SJCRH30 (cell line): ENCODE measurements around the gene IL11RA. TPM values are rescaled to one million over a fixed set of nuclear protein-coding genes. Genes with fewer than 3 reads are reported as not detected.

ENCODE experiments used
- DNase-seq, 2 experiments: peaks; one replicate each; pipeline ENCODE4 v3.0.0-alpha.2; 2015 to 2020
- H3K27ac ChIP-seq: fragments of 250-450 bp; sonication (Bioruptor Pico); 2 replicates; pipeline ENCODE4 v1.5.1; 2020; ENCODE audit warnings: mild to moderate bottlenecking, moderate library complexity
- H3K27me3 ChIP-seq: fragments of 250-450 bp; sonication (Bioruptor Pico); 2 replicates; pipeline ENCODE4 v1.5.1; 2020; ENCODE audit warnings: mild to moderate bottlenecking, moderate library complexity
- H3K36me3 ChIP-seq: fragments of 250-450 bp; sonication (Bioruptor Pico); 2 replicates; pipeline ENCODE4 v1.5.1; 2020; ENCODE audit warnings: mild to moderate bottlenecking, moderate library complexity
- H3K4me1 ChIP-seq: fragments of 250-450 bp; sonication (Bioruptor Pico); 2 replicates; pipeline ENCODE4 v1.5.1; 2020; ENCODE audit warnings: mild to moderate bottlenecking, moderate library complexity
- H3K4me3 ChIP-seq: fragments of 250-450 bp; sonication (Bioruptor Pico); 2 replicates; pipeline ENCODE4 v1.5.1; 2020; ENCODE audit warnings: mild to moderate bottlenecking, moderate library complexity
- H3K9me3 ChIP-seq: fragments of 250-450 bp; sonication (Bioruptor Pico); replicated peaks from 2 replicates; pipeline ENCODE4 v1.5.1; 2020; ENCODE audit warnings: mild to moderate bottlenecking, moderate library complexity
- total RNA-seq: library from RNA; depleted of rRNA; stranded (reverse); fragments of >200 nt; shearing (Covaris generic); gene quantifications from 2 replicates; pipeline ENCODE4 v1.2.3, GENCODE V29; 2014

IL11RA gene
- total RNA-seq, 1 experiment from 2014 or later = 3.2 TPM

- H3K27ac ChIP-seq = no peak overlapping the region
- H3K36me3 ChIP-seq = no peaks in the 10 kb centered on the region
- H3K27me3 ChIP-seq = no peaks in the 10 kb centered on the region
- no peaks in the 10 kb centered on the region for H3K9me3 ChIP-seq
- no peak for DNase-seq
- H3K4me3 ChIP-seq = no peak overlapping the region
- H3K4me1 ChIP-seq = peaks cover 3% of the 10 kb centered on the region; the same call in 1 of the 2 replicates
Measured at GRCh38 chr9:34656992-34657391, 5.0 kb downstream of the IL11RA start.

GRCh38 chr9:34658461-34658860, 6.5 kb downstream of the IL11RA start:
- H3K27ac ChIP-seq = no peak overlapping the region
- no peak for DNase-seq
- H3K36me3 ChIP-seq = no peaks in the 10 kb centered on the region
- peaks cover under 1% of the 10 kb centered on the region; the same call in 1 of the 2 replicates for H3K4me1 ChIP-seq
- no peaks in the 10 kb centered on the region for H3K9me3 ChIP-seq
- H3K4me3 ChIP-seq = no peak overlapping the region
- H3K27me3 ChIP-seq = no peaks in the 10 kb centered on the region

- H3K27ac ChIP-seq = no peak overlapping the region
Measured at GRCh38 chr9:34659592-34660253, 7.7 kb downstream of the IL11RA start.

DNA sequence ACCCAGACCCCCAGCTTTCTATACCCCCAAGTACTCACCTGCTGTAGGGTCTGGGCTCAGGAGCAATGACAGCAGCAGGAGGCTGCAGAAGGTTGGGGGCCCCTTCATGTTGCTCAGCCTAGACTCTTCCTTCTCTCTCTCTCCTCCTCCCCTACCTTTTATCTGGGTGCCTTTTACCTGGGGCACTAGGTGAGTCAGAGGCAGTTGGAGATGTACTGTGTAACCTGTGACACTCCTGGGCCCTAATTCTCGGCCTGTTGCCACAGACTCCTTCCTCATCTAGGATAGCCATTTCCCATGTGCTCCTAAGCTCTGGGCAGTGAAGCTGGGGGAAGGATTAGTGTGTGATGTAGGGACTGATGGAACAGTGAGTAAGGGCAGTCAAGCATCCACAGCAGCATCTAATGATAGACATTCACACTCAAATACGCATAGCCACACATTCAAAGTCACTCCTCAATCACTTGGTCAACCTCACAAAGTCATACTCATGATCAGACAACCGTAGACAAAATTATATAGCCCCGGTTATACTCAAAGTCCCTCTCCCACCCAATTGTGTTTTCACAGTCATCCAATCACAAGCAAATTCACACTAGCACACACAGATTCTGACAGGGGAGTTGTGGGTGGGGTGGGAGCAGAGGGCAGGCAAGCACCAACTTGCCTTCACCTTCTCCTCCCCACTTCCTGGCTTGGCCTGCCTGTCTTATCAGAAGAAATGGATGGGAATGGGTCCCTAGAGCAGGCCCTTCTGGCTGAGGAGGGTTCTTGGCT, 10.7 kb downstream of the IL11RA start, which contains the start of gene CCL27:
TSS of gene CCL27 (minus strand) at position 132 of the 777 bp plus-strand sequence. CDS start at position 108, 24 bp downstream.
- DNase-seq = no peak
- no peak within 1 kb of the TSS for H3K4me3 ChIP-seq
- no peaks in the 10 kb centered on the region for H3K27me3 ChIP-seq
- H3K4me1 ChIP-seq = no peaks in the 10 kb centered on the region
- H3K27ac ChIP-seq = no peak within 1 kb of the TSS
- no peaks in the 10 kb centered on the region for H3K36me3 ChIP-seq
- no peaks in the 10 kb centered on the region for H3K9me3 ChIP-seq

More at GRCh38 chr9:34659592-34660253, 7.7 kb downstream of the IL11RA start:
- Histone ChIP-seq H3K4me1 (no peaks in the 10 kb centered on the region), H3K27me3 (no peaks in the 10 kb centered on the region), H3K4me3 (no peak overlapping the region), H3K36me3 (no peaks in the 10 kb centered on the region), H3K9me3 (no peaks in the 10 kb centered on the region)
- DNase-seq = no peak

GRCh38 chr9:34663303-34663605, 11.3 kb downstream of the IL11RA start:
- H3K4me1 ChIP-seq = no peaks in the 10 kb centered on the region
- no peaks in the 10 kb centered on the region for H3K36me3 ChIP-seq
- H3K4me3 ChIP-seq = no peak overlapping the region
- H3K27ac ChIP-seq = no peak overlapping the region
- DNase-seq = no peak
- no peaks in the 10 kb centered on the region for H3K9me3 ChIP-seq
- H3K27me3 ChIP-seq = no peaks in the 10 kb centered on the region

DNA sequence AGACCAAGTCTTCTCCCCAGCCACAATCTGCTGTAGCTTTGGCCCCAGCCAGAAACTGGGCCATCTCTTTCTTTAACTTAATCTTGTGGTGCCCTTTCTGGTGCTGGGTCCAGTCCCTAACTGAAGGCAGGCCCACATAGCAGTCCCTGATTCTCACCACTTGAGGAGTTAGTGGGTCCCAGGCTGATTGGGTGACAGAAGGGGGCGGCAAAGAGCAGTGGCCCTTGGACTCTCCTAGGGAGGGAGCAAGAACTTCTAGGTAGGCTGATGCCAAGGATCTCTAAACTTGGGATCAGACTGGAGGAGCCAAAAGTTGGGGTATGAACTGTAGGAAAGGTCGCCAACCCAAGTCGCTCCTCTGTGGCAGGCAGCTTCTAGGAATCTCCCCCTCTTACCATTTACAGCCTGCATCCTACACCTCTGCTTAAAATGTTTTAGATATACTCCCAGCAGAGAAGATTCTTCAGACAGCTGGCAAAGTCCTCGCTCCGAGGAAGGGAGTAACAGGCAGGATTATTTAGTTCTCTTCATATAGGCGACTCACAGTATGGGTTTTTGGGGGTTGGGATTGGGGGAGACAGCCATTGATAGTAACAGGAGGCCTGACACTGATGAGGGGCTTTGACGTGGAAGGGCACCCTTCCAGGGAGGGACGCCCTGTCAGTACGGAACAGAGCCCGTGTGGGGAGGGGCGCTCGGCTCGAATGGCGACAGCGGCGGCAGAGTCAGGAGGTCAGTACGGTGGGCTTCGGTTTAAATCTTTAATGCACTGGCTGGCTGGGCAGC, 12.5 kb downstream of the IL11RA start:
- Histone ChIP-seq H3K9me3 (no peaks in the 10 kb centered on the region), H3K4me3 (no peak overlapping the region), H3K36me3 (no peaks in the 10 kb centered on the region), H3K27ac (no peak overlapping the region), H3K4me1 (no peaks in the 10 kb centered on the region), H3K27me3 (no peaks in the 10 kb centered on the region)
- peak; percentile 22 to 50 for DNase-seq

DNA sequence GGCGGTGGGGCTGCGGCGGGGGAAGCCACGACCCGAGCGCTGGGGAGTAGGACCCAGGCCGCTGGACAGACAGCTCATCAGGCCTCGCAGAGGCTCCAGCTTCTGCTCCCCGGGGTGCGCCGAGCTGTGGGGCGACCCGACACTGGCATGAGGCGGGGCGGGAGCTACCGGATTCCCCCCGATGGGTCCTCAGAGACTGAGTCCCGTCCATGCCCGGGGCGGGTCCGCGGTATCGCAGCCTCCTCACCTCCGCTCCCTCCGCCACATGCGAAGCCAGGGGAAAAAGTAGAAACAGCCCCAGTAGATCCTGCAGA, 13.0 kb downstream of the IL11RA start:
- no peaks in the 10 kb centered on the region for H3K27me3 ChIP-seq
- DNase-seq = no peak
- no peak overlapping the region for H3K27ac ChIP-seq
- H3K9me3 ChIP-seq = no peaks in the 10 kb centered on the region
- H3K4me3 ChIP-seq = peak overlapping the region; percentile 21; the same call in 1 of the 2 replicates
- H3K36me3 ChIP-seq = no peaks in the 10 kb centered on the region
- no peaks in the 10 kb centered on the region for H3K4me1 ChIP-seq

DNA sequence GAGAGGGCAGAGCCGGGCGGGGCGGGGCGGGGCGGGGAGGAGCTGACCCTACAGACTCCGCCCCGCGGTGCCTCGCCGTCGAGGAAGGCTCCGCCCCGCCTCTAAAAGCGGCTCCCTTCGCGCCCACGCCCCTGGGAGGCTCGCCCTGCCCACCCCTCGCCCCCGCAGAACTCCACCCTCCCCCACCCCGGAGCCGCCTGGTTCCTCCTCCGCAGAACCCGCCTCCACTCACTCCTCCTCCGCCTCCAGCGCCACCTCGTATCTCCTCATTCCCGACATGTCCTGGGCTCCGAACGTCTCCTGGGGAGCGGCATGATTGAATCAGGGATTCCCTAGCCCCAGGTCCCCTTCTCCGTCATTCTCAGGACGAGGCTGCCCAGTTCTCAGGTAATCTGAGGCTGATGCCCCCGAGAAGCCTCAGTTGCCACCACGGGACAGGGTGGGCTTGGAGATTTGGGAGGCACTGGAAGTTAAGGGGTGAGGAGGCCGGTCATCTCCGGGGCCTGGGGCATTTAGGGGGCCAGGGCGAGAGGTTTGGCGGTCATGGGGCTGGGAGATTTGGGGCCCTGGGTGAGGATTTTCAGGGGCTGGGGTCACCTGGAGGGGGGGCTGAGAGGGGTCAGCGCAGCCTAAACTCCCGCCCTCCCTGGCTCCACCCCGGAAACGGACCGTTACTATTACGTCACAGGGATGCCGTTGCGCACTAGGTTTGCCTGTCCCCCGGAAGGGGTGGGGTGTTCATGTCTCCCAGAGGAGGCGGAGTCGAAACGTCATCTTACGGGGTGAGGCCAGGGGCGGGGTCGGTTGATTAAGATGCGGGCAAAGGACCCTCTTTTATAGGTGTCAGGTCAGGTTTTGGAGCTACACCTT, 13.6 kb downstream of the IL11RA start:
- H3K9me3 ChIP-seq = no peaks in the 10 kb centered on the region
- peak overlapping the region; percentile 88 for H3K27ac ChIP-seq
- peak overlapping the region; percentile 94 for H3K4me3 ChIP-seq
- no peaks in the 10 kb centered on the region for H3K4me1 ChIP-seq
- H3K27me3 ChIP-seq = no peaks in the 10 kb centered on the region
- H3K36me3 ChIP-seq = no peaks in the 10 kb centered on the region
- DNase-seq = peak; percentile 87 to 88

- Histone ChIP-seq H3K27ac (no peak overlapping the region), H3K4me1 (no peaks in the 10 kb centered on the region), H3K9me3 (no peaks in the 10 kb centered on the region), H3K4me3 (no peak overlapping the region), H3K36me3 (no peaks in the 10 kb centered on the region), H3K27me3 (no peaks in the 10 kb centered on the region)
- DNase-seq = no peak
Measured at GRCh38 chr9:34669809-34670562, 18.0 kb downstream of the IL11RA start.

- DNase-seq = no peak
- H3K27me3 ChIP-seq = no peaks in the 10 kb centered on the region
Measured at GRCh38 chr9:34671307-34671706, 19.3 kb downstream of the IL11RA start.

DNA sequence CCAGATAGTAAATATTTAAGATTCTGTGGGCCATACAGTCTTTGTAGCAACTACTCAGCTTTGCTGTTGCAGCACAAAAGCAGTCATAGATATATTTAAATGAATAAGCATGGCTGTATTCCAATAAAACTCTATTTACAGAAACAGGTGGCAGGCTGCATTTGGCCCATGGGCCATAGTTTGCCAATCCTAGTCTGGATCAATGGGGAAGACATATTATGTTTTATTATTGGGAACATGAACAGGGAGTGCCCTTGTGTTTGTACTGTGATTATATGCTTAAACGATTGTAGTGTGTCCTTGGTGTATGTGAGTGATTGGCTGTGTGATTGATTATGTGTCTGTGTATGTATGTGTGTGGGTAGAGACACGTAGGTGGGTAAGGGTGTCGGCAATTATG, 22.5 kb downstream of the IL11RA start:
- Histone ChIP-seq H3K27ac (no peak overlapping the region), H3K27me3 (no peaks in the 10 kb centered on the region), H3K4me1 (no peaks in the 10 kb centered on the region), H3K36me3 (no peaks in the 10 kb centered on the region), H3K9me3 (no peaks in the 10 kb centered on the region), H3K4me3 (no peak overlapping the region)
- DNase-seq = no peak

More at GRCh38 chr9:34671307-34671706, 19.3 kb downstream of the IL11RA start:
- Histone ChIP-seq H3K9me3 (no peaks in the 10 kb centered on the region), H3K4me3 (no peak overlapping the region), H3K36me3 (no peaks in the 10 kb centered on the region), H3K27ac (no peak overlapping the region), H3K4me1 (no peaks in the 10 kb centered on the region)

- peak; percentile 66 to 77 for DNase-seq
- Histone ChIP-seq H3K27me3 (no peaks in the 10 kb centered on the region), H3K36me3 (no peaks in the 10 kb centered on the region), H3K9me3 (no peaks in the 10 kb centered on the region), H3K4me3 (no peak overlapping the region), H3K4me1 (no peaks in the 10 kb centered on the region), H3K27ac (no peak overlapping the region)
Measured at GRCh38 chr9:34675048-34675714, 23.2 kb downstream of the IL11RA start.

- no peaks in the 10 kb centered on the region for H3K4me1 ChIP-seq
- no peaks in the 10 kb centered on the region for H3K27me3 ChIP-seq
- no peaks in the 10 kb centered on the region for H3K9me3 ChIP-seq
- DNase-seq = no peak
- no peak overlapping the region for H3K27ac ChIP-seq
- H3K4me3 ChIP-seq = no peak overlapping the region
- no peaks in the 10 kb centered on the region for H3K36me3 ChIP-seq
Measured at GRCh38 chr9:34675869-34676268, 23.9 kb downstream of the IL11RA start.
